HG03066 (cell line): ENCODE data around the gene ATP2B2.

Experiments used
- ATAC-seq: cut with Tn5 transposase; IDR thresholded peaks from one replicate; pipeline ENCODE4 v1.9.1; 2021; ENCODE audit warnings: low read depth; ENCODE audit not compliant: unreplicated experiment

Gene ATP2B2

DNA sequence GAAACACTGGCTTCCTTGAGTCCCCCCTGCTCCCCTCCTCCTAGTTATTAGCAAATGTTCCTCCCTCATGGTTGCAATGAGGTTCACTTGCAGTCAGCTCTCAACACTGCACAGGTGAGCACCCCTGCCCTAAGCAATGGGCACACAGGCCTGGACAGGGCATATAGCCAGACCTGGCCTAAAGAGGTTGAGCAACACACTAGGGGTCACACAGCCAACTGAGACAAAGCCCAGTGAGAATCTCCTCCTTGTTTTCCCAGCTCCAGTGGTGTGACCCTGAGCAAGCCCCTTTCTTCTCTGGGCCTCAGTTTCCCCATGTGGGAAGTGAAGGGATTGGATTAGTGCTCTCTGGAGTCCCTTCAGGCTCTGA, 49.9 kb downstream of the ATP2B2 start:
- ATAC-seq: no peak

DNA sequence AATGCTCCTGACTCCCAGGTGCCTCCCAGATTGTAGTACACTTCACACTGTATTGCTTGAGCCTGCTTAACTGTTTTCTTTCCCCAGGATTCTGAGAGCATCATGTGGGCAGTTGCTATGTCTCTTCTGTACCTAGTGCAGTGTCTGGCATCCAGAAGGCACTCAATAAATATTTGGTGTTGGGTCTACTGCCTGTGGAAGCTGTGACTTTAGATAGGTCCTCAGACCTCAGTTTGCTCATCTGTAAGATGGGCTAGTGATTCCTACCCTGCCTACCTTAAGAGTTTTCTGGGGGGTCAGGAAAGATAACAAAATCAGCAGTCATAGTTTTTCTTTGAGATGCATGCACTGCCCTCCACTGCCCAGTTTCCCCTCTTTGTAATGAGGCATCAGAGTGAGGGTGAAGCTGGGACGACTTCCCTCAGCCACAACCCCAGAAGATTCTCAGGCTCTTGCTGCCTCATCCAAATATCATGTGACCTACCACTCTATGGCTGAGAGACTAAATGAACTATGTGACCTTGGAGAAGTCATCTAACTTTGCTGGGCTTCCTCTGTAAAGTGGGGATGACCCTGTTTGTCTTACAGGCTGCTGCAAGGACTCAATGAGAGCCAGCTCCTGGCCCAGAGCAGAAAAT, 50.4 kb downstream of the ATP2B2 start:
- no peak for ATAC-seq

DNA sequence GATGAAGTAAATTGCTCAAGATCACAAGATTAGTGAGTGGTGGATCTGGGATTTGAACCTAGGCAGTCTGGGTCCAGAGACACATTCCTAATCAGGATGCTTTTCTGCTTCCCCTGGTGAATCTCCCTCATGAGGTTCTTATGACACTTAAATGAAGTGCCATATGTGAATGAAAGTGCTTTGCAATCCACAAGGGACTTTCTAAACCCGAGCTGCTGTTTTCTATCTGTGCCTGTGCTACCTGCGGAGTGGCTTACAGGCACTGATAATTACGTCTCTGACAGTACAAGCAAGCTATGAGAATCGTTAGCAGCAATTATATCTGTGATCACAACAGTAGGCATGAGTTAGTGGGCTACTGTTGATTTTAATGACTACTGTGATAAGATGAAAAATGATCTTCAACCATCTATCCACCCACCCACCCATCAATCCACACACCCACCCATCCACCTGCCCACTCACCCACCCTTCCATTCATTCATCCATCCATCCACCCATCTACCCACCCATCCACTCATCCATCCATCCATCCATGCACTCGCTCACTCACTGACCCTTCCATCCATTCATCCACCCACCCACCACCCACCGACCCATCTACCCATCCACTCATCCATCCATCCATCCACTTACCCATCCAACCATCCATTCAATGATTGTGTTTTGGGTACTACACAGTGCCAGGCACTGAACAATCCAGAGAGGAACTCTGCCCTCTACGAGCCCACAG, 51.8 kb downstream of the ATP2B2 start:
- ATAC-seq: no peak

DNA sequence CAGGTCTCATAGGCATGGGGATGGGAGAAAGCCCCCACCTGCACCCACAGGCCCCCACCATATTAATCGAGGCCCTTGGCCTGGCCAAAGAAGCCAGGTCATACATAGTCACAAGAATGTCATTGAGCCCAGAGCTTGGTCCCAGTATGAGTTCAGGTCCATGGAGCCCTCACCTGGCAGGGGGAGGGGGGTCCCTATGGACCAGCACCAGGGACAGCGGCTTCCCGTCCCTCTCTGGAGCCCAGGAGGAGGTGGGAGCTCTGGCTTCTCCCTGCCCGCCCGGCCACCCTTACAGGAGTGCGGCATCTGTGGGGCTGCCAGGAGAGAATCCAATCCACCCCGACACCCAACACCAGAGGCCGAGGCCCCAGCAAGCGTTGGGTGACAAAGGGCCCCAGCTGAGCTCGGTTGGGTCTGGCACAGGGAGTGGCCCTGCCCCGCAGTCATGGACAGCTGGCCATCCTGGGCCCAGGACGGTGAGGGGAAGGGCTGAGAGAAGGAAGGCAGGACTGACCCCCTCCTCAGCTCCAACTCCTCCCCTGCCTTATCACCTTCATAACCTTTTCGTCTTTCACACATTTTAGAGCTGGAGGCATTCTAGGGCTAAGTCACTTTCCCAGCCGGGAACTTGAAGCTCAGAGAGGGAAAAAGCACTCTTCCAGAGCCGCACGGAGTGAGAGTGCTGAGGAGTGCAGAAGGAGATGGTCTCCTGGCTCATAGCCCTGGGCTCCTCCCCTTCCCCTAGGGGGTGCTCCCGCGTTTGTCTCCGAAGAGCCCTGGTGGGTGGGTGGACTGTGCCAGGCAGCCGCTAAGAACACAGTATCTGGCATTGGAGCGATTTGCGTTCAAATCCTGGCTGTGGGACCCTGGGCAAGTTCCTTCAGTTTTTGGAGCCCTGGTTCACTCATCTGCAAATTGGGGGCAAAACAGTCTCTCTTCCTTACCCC, 54.6 kb downstream of the ATP2B2 start:
- ATAC-seq: no peak

DNA sequence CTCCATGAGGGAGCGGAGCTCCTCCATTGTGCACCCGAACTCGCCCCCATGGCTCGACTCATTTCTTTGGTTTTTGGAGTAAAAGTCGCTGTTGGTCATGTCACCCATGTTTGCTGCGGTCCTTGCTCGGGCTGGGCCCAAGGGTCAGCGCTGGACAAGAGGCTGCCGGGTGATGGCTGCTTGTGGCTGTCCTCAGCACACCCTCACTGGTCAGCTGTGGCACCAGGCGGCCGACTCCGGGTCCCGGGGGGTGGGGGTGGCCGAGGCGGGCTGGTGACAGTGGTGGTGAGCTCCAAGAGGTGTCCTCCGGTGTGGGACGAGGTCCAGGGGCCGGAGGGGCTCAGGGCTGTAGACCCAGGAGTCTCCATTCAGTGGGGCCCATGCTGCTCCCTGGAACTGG, 56.0 kb downstream of the ATP2B2 start:
- no peak for ATAC-seq

DNA sequence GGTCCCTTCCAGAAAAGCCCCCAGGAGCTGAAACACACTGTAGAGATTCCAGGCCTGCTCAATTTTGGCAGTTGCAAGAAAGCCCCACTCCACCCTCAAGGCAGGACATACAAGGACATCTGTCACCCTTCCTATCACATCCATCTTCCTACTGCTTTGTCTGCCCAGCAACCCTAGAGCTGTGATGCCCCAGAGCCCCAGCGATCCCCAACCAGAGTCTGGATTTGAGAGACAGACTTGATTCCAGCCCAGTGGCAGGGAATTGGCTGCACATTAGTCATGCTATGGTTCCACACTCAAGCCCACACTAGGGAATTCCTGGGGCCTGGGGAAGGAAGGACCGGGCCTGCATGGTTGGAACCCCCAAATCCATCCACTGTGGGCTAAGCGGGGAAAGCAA, 56.8 kb downstream of the ATP2B2 start:
- no peak for ATAC-seq

DNA sequence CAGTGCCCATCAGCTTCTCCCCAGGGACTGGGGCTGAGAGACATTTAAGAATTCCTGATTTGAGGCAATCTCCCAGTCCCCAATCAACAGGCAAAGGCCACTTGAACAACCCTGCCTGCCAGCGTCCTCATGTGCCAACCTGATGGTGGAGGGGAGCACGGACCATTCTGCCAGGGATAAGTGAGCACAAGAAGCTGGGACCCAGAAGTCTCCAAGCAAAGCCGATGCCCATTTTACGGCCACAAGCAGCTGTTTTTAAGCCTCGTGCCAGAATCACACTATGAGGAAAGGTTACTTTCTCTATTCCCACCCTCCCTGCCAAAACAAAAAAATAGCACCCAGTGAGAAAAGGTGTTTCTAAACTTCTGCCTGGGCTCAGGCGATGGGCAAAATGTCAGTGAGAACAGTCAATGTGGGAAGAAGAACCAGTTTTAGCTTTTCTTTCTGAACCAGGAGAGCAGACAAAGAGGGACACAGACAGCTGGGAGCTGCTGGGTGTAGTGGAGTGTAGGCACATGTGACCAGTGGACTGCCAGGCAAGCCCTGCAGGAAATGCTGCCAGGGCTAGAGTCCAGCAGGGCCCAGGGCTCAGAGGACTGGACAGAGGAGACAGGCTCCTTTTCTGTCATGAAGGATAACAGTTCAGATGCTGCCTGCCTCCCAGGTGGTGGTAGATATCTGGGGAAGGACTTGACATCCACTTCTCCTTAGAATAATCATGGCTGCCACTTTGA, 57.7 kb downstream of the ATP2B2 start:
- ATAC-seq: no peak

DNA sequence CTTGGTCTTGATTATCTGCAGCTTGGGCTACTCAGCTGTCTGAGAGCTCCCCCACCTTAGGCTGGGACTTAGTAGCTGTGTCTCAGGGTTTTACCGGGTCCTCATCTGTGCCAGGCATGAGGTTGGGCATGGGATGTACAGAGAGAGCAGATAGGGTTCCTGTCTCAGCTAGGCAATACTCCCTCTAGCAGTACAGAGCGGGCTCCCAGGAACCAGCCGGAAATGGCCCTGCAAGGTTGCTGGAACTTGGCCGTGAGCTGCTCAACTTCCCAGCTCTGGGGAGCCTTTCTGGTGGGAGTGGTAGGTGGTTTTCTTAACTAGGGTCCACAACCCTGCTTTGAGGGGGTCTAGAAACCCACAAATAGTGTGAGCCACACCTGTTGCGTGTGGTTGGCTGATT, 58.3 kb downstream of the ATP2B2 start:
- no peak for ATAC-seq

DNA sequence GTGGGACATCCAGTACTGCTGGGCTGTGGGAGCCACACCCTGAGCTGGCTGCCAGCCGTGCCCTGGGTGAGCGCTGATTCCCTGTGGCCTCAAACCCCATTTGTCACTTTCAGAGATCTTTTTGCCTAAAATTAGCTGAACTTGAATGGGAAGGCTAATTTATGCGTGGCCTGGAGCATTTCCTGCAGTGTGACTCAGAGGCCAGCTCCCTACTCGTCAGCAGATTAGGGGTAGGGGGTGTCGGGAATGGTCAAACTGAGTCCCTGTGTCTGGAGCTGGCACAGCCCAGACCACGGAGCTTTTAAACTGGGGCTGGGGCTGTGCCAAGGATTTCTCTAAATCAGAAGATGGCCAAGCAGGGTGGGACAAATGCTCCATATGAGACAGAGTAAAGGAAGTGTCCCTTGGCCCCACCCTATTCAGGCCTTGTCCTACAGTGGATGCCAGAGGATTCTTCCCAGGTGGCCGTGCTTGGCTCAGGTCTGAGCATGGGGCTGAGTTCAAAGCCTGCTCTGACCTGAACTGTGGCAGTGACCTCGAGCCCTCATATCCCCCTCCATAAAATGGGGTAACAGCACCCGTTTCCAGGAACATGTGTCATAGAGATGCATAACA, 59.7 kb downstream of the ATP2B2 start:
- no peak for ATAC-seq

DNA sequence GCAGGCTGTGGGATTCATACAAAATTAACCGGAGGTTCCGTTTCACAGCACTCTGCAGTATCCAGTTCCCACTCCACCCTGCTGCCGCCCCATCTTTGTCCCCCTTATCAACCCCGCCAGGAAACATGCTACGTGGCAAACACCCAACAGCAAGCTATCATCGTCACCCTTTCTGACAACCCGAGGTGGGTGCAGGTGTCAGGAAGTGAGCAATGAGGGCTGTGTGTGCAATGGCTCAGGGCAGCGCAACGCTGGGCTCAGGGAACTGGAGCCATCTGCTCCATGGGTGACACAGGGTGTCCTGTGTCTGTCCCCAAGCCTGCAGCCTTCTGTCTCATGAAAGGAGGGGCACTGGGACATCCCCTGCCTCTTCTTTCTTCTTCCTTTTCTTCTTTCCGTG, 60.9 kb downstream of the ATP2B2 start:
- ATAC-seq: no peak

DNA sequence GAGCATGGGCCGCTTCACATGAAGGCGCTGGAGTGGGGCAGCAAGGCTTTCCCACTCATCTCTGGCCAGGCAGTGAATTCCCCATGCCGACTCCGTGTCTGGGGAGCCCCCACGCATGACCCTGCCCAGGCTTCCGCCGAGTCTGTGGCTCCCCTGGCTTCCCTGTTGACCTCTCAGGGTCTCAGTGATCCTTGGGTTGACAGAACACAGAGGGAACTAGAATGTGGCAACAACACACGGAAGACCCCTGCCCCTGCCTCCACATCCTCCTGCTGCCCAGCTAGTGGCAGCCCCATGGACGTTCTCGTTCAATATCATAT, 61.3 kb downstream of the ATP2B2 start:
- ATAC-seq: no peak

DNA sequence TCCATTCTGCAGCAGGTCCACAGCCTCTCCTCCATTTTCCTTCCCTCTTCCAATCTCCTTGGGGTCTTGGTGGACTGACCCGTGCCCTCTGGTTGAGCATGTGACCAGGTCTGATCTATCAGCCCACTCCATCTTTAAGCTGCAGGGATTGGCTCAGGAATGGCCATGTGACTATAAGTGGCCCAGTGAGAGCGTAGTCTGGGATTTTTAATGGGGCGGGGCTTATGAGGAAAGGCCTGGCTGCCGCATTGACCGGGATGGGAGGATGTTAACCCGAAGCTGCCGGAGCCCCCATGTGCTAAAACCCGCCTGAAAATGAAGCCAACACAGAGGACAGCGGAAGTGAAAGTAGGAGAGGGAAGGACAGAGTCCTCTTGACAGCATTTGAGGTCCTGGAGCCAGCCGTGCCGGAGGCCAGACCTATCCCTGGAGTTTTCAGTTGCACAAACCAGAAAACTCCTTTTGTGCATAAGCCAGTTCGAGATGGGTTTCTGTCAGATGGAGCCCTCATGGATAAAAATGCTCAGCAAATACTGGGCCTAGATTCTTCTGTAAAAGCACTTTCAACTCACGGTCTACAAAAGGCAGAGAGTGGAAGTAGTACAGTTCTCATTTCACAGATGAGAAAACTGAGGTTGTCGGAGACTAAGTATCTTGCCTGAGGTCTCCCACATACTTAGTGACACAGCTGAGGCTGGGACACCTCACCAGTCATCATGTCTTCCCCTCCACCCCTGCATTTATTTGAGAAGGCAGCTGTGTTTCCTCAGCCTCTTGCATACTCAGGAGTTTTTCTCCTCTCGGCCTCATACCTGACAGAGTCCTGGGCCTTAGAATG, 61.9 kb downstream of the ATP2B2 start:
- no peak for ATAC-seq

DNA sequence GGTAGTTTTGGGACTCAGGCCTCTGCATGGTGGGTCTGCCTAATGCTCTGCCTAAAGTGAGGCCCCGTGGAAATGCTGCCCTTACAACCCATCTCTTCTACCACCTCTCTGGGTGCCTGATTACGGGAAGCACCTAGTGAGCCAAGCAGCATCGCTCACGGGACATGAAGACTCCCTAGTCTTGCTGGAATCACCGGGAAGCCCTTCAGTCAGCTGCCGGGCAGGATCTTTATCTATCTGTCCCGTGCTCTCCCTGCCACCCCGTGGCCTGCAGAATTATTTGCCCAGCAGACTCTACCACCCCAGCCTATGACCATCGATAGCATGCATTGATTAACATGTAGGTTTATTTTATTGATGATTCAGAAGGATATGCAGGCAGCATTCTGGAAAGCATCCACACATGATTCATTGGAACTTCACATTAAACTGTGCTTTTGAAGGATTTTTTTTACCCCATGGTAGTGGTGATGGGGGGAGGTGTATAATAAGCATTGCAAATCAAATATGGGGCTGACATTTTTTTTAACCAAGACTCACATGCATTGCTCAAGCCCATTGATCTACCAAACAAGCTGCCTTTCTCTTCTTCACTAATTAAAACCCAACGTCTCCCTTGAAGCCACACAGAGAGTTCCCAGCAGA, 63.1 kb downstream of the ATP2B2 start:
- ATAC-seq: no peak

DNA sequence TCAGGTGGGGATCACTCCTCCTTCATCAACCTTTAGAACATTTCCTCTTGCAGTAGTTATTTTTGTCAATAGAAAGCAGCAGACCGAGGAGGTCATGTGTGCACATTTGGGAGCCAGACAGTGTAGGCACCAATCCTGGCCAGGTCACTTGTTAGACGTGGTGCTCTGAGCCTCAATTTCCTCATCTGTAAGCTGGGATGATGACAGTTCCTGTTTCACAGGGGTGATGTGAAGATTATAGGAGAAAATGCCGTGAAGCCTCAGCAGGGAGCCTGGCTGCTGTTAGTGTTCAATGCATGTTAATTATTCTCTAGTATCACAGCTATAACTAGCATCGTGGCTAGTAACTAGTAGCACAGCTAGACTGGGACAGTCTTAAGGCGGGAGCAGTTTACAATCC, 64.7 kb downstream of the ATP2B2 start:
- ATAC-seq: no peak

DNA sequence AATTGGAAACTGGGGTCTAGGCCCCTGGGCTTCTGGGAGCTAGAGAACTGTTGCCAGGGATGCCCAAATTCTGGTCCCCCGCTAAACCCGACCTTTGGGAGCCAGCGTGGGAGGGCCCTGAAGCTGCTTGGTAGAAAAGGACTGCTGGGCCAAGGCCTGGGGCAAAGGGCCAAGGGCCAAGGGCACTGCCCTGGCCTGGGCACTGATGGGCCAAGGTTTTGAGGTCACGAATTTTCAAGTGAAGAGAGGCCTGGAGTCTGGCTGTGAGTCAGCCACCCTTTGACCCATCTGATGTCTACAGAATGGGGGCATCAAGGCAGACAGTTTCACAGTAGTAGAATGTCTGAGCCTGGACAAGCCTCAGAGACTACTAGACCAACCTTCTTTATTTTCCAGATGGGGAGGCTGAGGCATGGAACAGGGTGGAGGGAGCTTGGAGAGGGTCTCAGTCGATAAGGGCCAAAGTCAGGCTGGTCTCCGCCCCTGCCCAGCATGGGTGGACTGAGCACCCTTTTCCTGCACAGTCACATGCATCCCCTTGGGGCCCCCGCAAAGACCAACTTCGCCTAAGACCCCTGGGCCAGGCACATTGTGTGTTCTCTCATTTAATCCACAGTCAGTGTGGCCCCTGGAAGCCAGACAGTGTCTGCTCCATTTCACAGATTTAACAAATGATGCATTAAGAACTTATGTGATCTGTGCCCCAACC, 66.3 kb downstream of the ATP2B2 start:
- ATAC-seq: no peak

DNA sequence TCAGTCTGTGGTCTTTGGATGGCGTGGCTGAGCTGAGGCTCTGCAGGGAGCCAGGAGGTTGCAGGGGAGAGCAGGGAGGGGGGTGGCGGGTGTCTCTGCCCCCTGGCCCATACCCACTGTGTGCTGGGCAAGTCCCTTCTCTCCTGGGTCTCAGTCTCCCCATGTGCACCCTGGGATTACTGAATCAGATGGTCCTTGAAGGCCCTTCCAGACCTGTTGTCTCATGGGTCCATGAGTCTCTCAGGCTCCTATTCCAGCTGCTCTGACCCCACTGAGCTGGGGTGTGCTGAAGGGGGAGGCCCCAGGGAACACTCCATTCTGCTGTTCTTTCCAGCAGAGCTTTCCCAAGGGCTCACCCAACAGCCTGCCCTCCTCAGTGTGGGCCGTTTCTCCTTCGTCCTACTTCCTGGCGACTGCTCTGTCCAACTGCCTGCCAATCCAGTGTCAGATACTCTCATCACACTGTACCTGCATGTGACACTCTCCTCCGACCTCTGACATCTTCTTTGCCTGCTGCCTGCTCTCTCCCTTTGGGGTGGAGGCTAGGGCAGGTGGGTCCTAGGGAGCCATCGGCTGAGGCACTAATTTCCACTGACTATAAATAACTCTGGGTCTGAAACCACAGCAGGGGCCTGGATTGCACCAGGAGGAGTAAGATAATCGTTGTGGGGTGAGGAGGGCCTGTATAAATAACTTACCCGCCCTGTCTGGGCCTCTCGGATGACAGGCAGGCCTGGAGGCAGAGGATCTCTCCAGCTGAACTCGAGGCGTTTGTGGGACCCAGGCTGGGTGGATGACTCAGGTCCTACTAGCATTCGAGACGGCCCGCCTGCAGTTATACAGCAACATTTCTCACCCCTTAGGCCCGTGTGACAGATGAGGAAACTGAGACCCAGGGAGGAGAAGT, 67.1 kb downstream of the ATP2B2 start:
- ATAC-seq: no peak

DNA sequence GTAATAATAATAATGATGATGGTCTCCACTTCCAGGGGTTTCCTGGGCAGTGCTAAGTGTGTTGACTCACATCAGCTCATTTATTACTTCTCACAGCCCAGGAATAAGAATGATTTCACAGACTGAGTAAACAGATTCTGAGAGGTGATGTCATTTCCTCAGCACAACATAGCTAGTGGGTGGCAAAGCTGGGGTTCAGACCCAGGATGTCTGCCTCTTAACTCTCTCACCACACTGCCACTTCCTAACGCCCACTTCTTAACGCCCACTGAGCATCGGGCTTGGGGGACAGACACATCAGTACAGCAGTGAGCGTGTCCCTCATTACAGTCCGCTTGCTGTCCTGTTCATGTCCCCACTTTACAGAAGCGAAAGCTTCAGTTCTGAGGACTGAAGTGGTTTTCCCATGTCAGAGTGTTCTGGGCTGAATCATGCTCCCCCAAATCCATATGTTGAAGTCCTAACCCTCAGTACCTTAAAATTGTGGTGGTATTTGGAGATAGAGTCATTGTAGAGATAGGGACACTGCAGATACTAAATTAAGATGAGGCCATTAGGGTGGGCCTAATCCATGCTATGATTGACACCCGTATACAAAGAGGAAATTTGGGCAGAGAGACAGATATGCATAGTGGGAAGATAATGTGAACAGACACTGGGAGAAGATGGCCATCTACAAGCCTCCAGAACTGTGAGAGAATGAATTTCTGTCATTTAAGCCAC, 68.0 kb downstream of the ATP2B2 start:
- ATAC-seq: peak; percentile 50
